ENCODE measurements around the gene FOXP1. TPM values are rescaled to one million over a fixed set of nuclear protein-coding genes. Genes with fewer than 3 reads are reported as not detected.

Gene FOXP1
- total and polyA plus RNA-seq, 2 donors (not counting 1 experiment from before 2014, with no cell fraction given), result 91.1 to 508 TPM

- POLR2A ChIA-PET, result no interaction called here
- no peak overlapping the region for H3K4me2 ChIP-seq (replicated peaks; ENCODE audit: low read depth, low read length, poor library complexity, severe bottlenecking)
- CTCF ChIA-PET, result no interaction called here
These were observed 38.2 kb downstream of the FOXP1 start for GRCh38 chr3:71545330-71545729.

More at GRCh38 chr3:71545330-71545729, 38.2 kb downstream of the FOXP1 start:
- H3K36me3 ChIP-seq (replicated peaks in 1 of 2; ENCODE audit: control extremely low read depth in 1 of 2, control insufficient read depth in 1 of 2, extremely low read depth in 1 of 2, insufficient read depth in 2 of 2, low read length in 1 of 2), result peaks cover 2 to 3% of the 10 kb centered on the region in 2 experiments
- H2AFZ ChIP-seq (ENCODE audit: insufficient read depth, low read depth, low read length, poor library complexity, severe bottlenecking), result no peak overlapping the region
- H3K27ac Mint-ChIP-seq, result no peak overlapping the region
- H3K79me2 ChIP-seq (ENCODE audit: control insufficient read depth, insufficient read depth, low read length), result peaks cover 73% of the 10 kb centered on the region
- peaks cover 20 to 46% of the 10 kb centered on the region in 2 donors for H3K4me1 ChIP-seq (ENCODE audit: control insufficient read depth in 2 of 2, insufficient read depth in 2 of 2, low read length in 2 of 2)
- no peak overlapping the region for H3K4me3 Mint-ChIP-seq
- intact Hi-C loops (cut with micrococcal nuclease), result no loop called here
- H4K20me1 ChIP-seq (ENCODE audit: control insufficient read depth, insufficient read depth, low read length, poor library complexity, severe bottlenecking), result peaks cover 29% of the 10 kb centered on the region
- no peaks in the 10 kb centered on the region for H3K27me3 ChIP-seq (replicated peaks in 1 of 4; ENCODE audit: control extremely low read depth in 1 of 4, control insufficient read depth in 3 of 4, insufficient read depth in 4 of 4, low read length in 3 of 4)
- WGBS (ENCODE audit: insufficient coverage), result no CpG with 5 or more reads among the region's 2 CpGs
- ATAC-seq (ENCODE audit: low read depth), result no peak
- DNase-seq, result no peak
- H3K4me1 Mint-ChIP-seq, result peaks cover 46% of the 10 kb centered on the region
- H3K9ac ChIP-seq (ENCODE audit: low read length), result no peak overlapping the region
- no peaks in the 10 kb centered on the region for H3K9me3 Mint-ChIP-seq (ENCODE audit: insufficient read depth)
- TF ChIP-seq EZH2 (IDR thresholded peaks at IDR 0.05; ENCODE audit: borderline replicate concordance, insufficient read depth, low read depth, low read length, poor library complexity, severe bottlenecking), result no peak
- no peak for TF ChIP-seq CTCF (IDR thresholded peaks at IDR 0.05)
- H3K27ac ChIP-seq (ENCODE audit: low read length in 2 of 2), result no peak overlapping the region
- H3K4me3 ChIP-seq (ENCODE audit: control extremely low read depth in 1 of 5, extremely low read depth in 1 of 5, insufficient read depth in 1 of 5, low read depth in 2 of 5, low read length in 4 of 5), result no peak overlapping the region
- H3K9me3 ChIP-seq (ENCODE audit: control extremely low read depth in 1 of 3, control insufficient read depth in 2 of 3, insufficient read depth in 1 of 3, low read length in 2 of 3), result no peaks in the 10 kb centered on the region
- H3K27me3 Mint-ChIP-seq, result peaks cover 17% of the 10 kb centered on the region

Data from B cell (primary cell).